ENCODE results near the gene PTPRG. TPM values are rescaled to one million over a fixed set of nuclear protein-coding genes. Genes with fewer than 3 reads are reported as not detected.

The PTPRG gene
- total RNA-seq, 1 experiment from 2014 or later, result 69.3 TPM

GRCh38 chr3:61761694-61762430 lies 200.5 kb downstream of the PTPRG start:
- no peak overlapping the region for H2BK5ac ChIP-seq (ENCODE audit: insufficient read length, low read length)
- Mint-ChIP-seq H3K4me1 (peaks cover 3 to 6% of the 10 kb centered on the region in 2 experiments; a peak in 2 of 4 replicates), H3K4me3 (no peak overlapping the region), H3K27ac (peak overlapping the region in 1 of 3 experiments; percentile 38; a peak in 1 of 7 replicates), H3K36me3 (ENCODE audit: insufficient read depth in 1 of 3, low read depth in 3 of 3) (peaks cover 14 to 26% (median 23%) of the 10 kb centered on the region in 3 experiments; a peak in 6 of 7 replicates), H3K9me3 (no peaks in the 10 kb centered on the region), H3K27me3 (ENCODE audit: low read depth) (no peaks in the 10 kb centered on the region)
- no peaks in the 10 kb centered on the region; the same call in 1 of the 2 replicates for H3K4me1 ChIP-seq (ENCODE audit: insufficient read depth, low read length)
- H4K91ac ChIP-seq (ENCODE audit: insufficient read length, low read depth, low read length), result no peak overlapping the region
- no CpG with 5 or more reads among the region's 8 CpGs for WGBS (ENCODE audit: extremely low coverage, insufficient read length, low lambda C conversion rate)
- no peaks in the 10 kb centered on the region for H3K23me2 ChIP-seq (ENCODE audit: insufficient read length, low read depth, low read length, poor library complexity, severe bottlenecking)
- peaks cover 2% of the 10 kb centered on the region for H3K79me1 ChIP-seq (ENCODE audit: insufficient read depth, low read depth, low read length, poor library complexity, severe bottlenecking)
- no peak overlapping the region for H3K9ac ChIP-seq (ENCODE audit: extremely low read depth, insufficient read length, low read length)
- H3K23ac ChIP-seq (ENCODE audit: insufficient read length, low read depth, low read length), result no peak overlapping the region
- H2BK15ac ChIP-seq (ENCODE audit: low read depth, low read length), result no peak overlapping the region
- no peak overlapping the region for H2BK20ac ChIP-seq (ENCODE audit: low read depth, low read length, poor library complexity, severe bottlenecking)
- H3T11ph ChIP-seq (ENCODE audit: low read length), result no peak overlapping the region
- H3K18ac ChIP-seq (ENCODE audit: insufficient read length, low read depth, low read length), result no peak overlapping the region
- TF ChIP-seq CTCF (conservative IDR thresholded peaks at IDR 0.05), result no peak
- no peak overlapping the region for H4K5ac ChIP-seq (ENCODE audit: insufficient read length, low read depth, low read length)
- no peak overlapping the region for H2AFZ ChIP-seq (ENCODE audit: low read length)
- no peak overlapping the region for H3K14ac ChIP-seq (ENCODE audit: insufficient read depth, low read length)
- no peak overlapping the region for H3K56ac ChIP-seq (ENCODE audit: insufficient read length, low read depth, low read length)
- no peak overlapping the region for H4K8ac ChIP-seq (replicated peaks; ENCODE audit: insufficient read length, low read depth, low read length)
- DNase-seq, result no peak
- no peak overlapping the region for H3K4me2 ChIP-seq (ENCODE audit: insufficient read depth, insufficient read length, low read length)
- no peaks in the 10 kb centered on the region for H3K27me3 ChIP-seq (ENCODE audit: insufficient read depth, low read length)
- no peak overlapping the region for H2BK120ac ChIP-seq (ENCODE audit: low read depth, low read length, poor library complexity, severe bottlenecking)
- no peak overlapping the region for H3K4ac ChIP-seq (ENCODE audit: low read depth, low read length)
- H2AK5ac ChIP-seq (ENCODE audit: insufficient read length, low read length), result no peak overlapping the region
- no peak overlapping the region for H2BK12ac ChIP-seq (ENCODE audit: insufficient read length, low read depth, low read length)
- no peak overlapping the region for H3K27ac ChIP-seq (ENCODE audit: insufficient read length, low read depth, low read length)
- peaks cover 25% of the 10 kb centered on the region; the same call in 1 of the 2 replicates for H3K79me2 ChIP-seq (ENCODE audit: insufficient read depth, low read length)
- no peaks in the 10 kb centered on the region for H3K9me3 ChIP-seq (ENCODE audit: control insufficient read depth, low read depth, low read length)
- no peaks in the 10 kb centered on the region for H4K20me1 ChIP-seq (ENCODE audit: control insufficient read depth, insufficient read depth, insufficient read length)
